Vagina (tissue), 2 donors: ENCODE data around the gene TSHZ1. TPM values are rescaled to one million over a fixed set of nuclear protein-coding genes. Genes with fewer than 3 reads are reported as not detected.
A peak's percentile ranks its signal among the peaks of the same experiment; 100 is the strongest.

Source experiments
- DNase-seq, 2 donors: peaks; one replicate each; pipeline ENCODE4 v3.0.0-alpha.2; 2017; ENCODE audit errors: extremely low spot score in 2 of 2
- H3K27ac ChIP-seq: fragments of 200-600 bp; sonication (generic); one replicate; pipeline ENCODE4 v1.5.1; 2019
- H3K27me3 ChIP-seq: fragments of 200-600 bp; sonication (generic); one replicate; pipeline ENCODE4 v1.5.1; 2019
- H3K36me3 ChIP-seq, 2 donors: fragments of 200-600 bp; sonication (generic); one replicate each; pipeline ENCODE4 v1.5.1; 2017 to 2019
- H3K4me1 ChIP-seq: fragments of 200-600 bp; sonication (generic); one replicate; pipeline ENCODE4 v1.5.1; 2019
- H3K4me3 ChIP-seq, 2 donors: fragments of 200-600 bp; sonication (generic); 1 replicate in 1 of 2; 2 replicates in 1 of 2; pipeline ENCODE4 v1.5.1; 2016 to 2019
- H3K9me3 ChIP-seq: fragments of 200-600 bp; sonication (generic); one replicate; pipeline ENCODE4 v1.5.1; 2019
- CTCF ChIP-seq, 3 experiments: fragments of 450-650 bp in 2 of 3; fragments of 200-600 bp in 1 of 3; sonication (generic) in 1 of 3; IDR thresholded peaks; one replicate each; pipeline ENCODE4 v1.5.1; 2017 to 2019; ENCODE audit warnings: antibody characterized with exemption in 3 of 3, mild to moderate bottlenecking in 2 of 3, moderate library complexity in 2 of 3
- POLR2A ChIP-seq, 2 donors: fragments of 450-650 bp; IDR thresholded peaks; one replicate each; pipeline ENCODE4 v1.6.1; 2017; ENCODE audit warnings: antibody characterized with exemption in 2 of 2, mild to moderate bottlenecking in 2 of 2, moderate library complexity in 2 of 2
- POLR2AphosphoS5 ChIP-seq, 2 donors: sonication (generic); formaldehyde crosslinking; IDR thresholded peaks; one replicate each; pipeline ENCODE4 v1.9.0; 2017; ENCODE audit warnings: antibody characterized with exemption in 2 of 2, mild to moderate bottlenecking in 2 of 2, low read depth in 1 of 2; ENCODE audit not compliant: insufficient read depth in 1 of 2
- intact Hi-C: fragments of 100-400 bp; cut with DNase I; formaldehyde crosslinking; loops from one replicate; pipeline ENCODE4 v1.15.1; 2023
- total RNA-seq: library from RNA; depleted of rRNA; stranded (reverse); fragments of >200 nt; gene quantifications from one replicate; pipeline ENCODE4 v1.2.3, GENCODE V29; 2016

TSHZ1 gene
- total RNA-seq, 1 donor from 2014 or later = 23.3 TPM

- DNase-seq = peak in 1 of 2 donors; percentile 13
- H3K27ac ChIP-seq = peak overlapping the region; percentile 94
- intact Hi-C loops = loop anchor here (5.0 kb wide), 1 partner anchor 39 kb away; no protein-coding TSS in a partner anchor
- H3K9me3 ChIP-seq = no peaks in the 10 kb centered on the region
- peaks cover 69% of the 10 kb centered on the region for H3K4me1 ChIP-seq
- TF ChIP-seq POLR2AphosphoS5 (IDR thresholded peaks at IDR 0.05; ENCODE audit: insufficient read depth in 1 of 2, low read depth in 1 of 2) (peak in 1 of 2 donors; percentile 71), POLR2A (IDR thresholded peaks at IDR 0.05) (no peak)
- H3K36me3 ChIP-seq = no peaks in the 10 kb centered on the region
- H3K27me3 ChIP-seq = no peaks in the 10 kb centered on the region
- H3K4me3 ChIP-seq = peak overlapping the region in 1 of 2 donors; percentile 2
Observed at GRCh38 chr18:75213611-75214331, 3.2 kb downstream of the TSHZ1 start.

- H3K36me3 ChIP-seq = no peaks in the 10 kb centered on the region
- peaks cover 75% of the 10 kb centered on the region for H3K4me1 ChIP-seq
- H3K9me3 ChIP-seq = no peaks in the 10 kb centered on the region
- H3K27me3 ChIP-seq = no peaks in the 10 kb centered on the region
- no peak for DNase-seq
- intact Hi-C loops = loop anchor here (5.0 kb wide), 1 partner anchor 38 kb away; no protein-coding TSS in a partner anchor
- peak overlapping the region; percentile 94 for H3K27ac ChIP-seq
- H3K4me3 ChIP-seq = no peak overlapping the region
- TF ChIP-seq CTCF (IDR thresholded peaks at IDR 0.05) = no peak
- no peak for TF ChIP-seq POLR2A (IDR thresholded peaks at IDR 0.05)
- no peak for TF ChIP-seq POLR2AphosphoS5 (IDR thresholded peaks at IDR 0.05; ENCODE audit: insufficient read depth in 1 of 2, low read depth in 1 of 2)
Observed at GRCh38 chr18:75214332-75214690, 3.7 kb downstream of the TSHZ1 start.

- intact Hi-C loops = loop anchor here (5.0 kb wide), 1 partner anchor 37 kb away; no protein-coding TSS in a partner anchor
- H3K4me3 ChIP-seq = no peak overlapping the region
- TF ChIP-seq CTCF (IDR thresholded peaks at IDR 0.05) = no peak
- no peak for TF ChIP-seq POLR2AphosphoS5 (IDR thresholded peaks at IDR 0.05; ENCODE audit: insufficient read depth in 1 of 2, low read depth in 1 of 2)
- no peak for TF ChIP-seq POLR2A (IDR thresholded peaks at IDR 0.05)
- no peaks in the 10 kb centered on the region for H3K9me3 ChIP-seq
- DNase-seq = peak in 1 of 2 donors; percentile 37
- H3K36me3 ChIP-seq = no peaks in the 10 kb centered on the region
- H3K27ac ChIP-seq = peak overlapping the region; percentile 94
- no peaks in the 10 kb centered on the region for H3K27me3 ChIP-seq
- H3K4me1 ChIP-seq = peaks cover 76% of the 10 kb centered on the region
Observed at GRCh38 chr18:75214766-75215510, 4.3 kb downstream of the TSHZ1 start.

GRCh38 chr18:75215663-75216062 is 5.1 kb downstream of the TSHZ1 start:
- intact Hi-C loops = no loop called here
- Histone ChIP-seq H3K4me1 (peaks cover 78% of the 10 kb centered on the region), H3K4me3 (no peak overlapping the region), H3K27ac (no peak overlapping the region), H3K9me3 (no peaks in the 10 kb centered on the region), H3K27me3 (no peaks in the 10 kb centered on the region), H3K36me3 (no peaks in the 10 kb centered on the region)
- DNase-seq = peak in 1 of 2 donors; percentile 37
- no peak for TF ChIP-seq CTCF (IDR thresholded peaks at IDR 0.05)
- TF ChIP-seq POLR2AphosphoS5 (IDR thresholded peaks at IDR 0.05; ENCODE audit: insufficient read depth in 1 of 2, low read depth in 1 of 2) = no peak
- TF ChIP-seq POLR2A (IDR thresholded peaks at IDR 0.05) = no peak

- Histone ChIP-seq H3K4me3 (no peak overlapping the region), H3K27ac (peak overlapping the region; percentile 21), H3K4me1 (peaks cover 85% of the 10 kb centered on the region)
Observed at GRCh38 chr18:75216212-75216910, 5.8 kb downstream of the TSHZ1 start.

More at GRCh38 chr18:75216212-75216910, 5.8 kb downstream of the TSHZ1 start:
- Histone ChIP-seq H3K27me3 (no peaks in the 10 kb centered on the region), H3K36me3 (no peaks in the 10 kb centered on the region), H3K9me3 (no peaks in the 10 kb centered on the region)
- no peak for DNase-seq
- intact Hi-C loops = no loop called here
- TF ChIP-seq POLR2AphosphoS5 (IDR thresholded peaks at IDR 0.05; ENCODE audit: insufficient read depth in 1 of 2, low read depth in 1 of 2) (no peak), CTCF (IDR thresholded peaks at IDR 0.05) (no peak), POLR2A (IDR thresholded peaks at IDR 0.05) (no peak)
